ENCODE results near the gene ARIH1.

ARIH1 gene

GRCh38 chr15:72487070-72487797 is 13.1 kb downstream of the ARIH1 start:
- DNase-seq (ENCODE audit: low spot score): no peak

GRCh38 chr15:72488558-72488957 is 14.4 kb downstream of the ARIH1 start:
- no peak for DNase-seq (ENCODE audit: low spot score)

GRCh38 chr15:72489943-72490554 is 15.9 kb downstream of the ARIH1 start:
- no peak for DNase-seq (ENCODE audit: low spot score)

GRCh38 chr15:72491768-72492167 is 17.6 kb downstream of the ARIH1 start:
- no peak for DNase-seq (ENCODE audit: low spot score)

- DNase-seq (ENCODE audit: low spot score): no peak
These were observed 18.6 kb downstream of the ARIH1 start for GRCh38 chr15:72492733-72493132.

GRCh38 chr15:72493220-72493619 is 19.1 kb downstream of the ARIH1 start:
- no peak for DNase-seq (ENCODE audit: low spot score)

- DNase-seq (ENCODE audit: low spot score): no peak
These were observed 20.9 kb downstream of the ARIH1 start for GRCh38 chr15:72495007-72495406.

- DNase-seq (ENCODE audit: low spot score): no peak
These were observed 22.7 kb downstream of the ARIH1 start for GRCh38 chr15:72496783-72497182.

- DNase-seq (ENCODE audit: low spot score): no peak
These were observed 23.3 kb downstream of the ARIH1 start for GRCh38 chr15:72497402-72497801.

GRCh38 chr15:72502220-72502809 is 28.2 kb downstream of the ARIH1 start:
- DNase-seq (ENCODE audit: low spot score): no peak

- DNase-seq (ENCODE audit: low spot score): no peak
These were observed 29.0 kb downstream of the ARIH1 start for GRCh38 chr15:72503147-72503546.

- no peak for DNase-seq (ENCODE audit: low spot score)
These were observed 33.4 kb downstream of the ARIH1 start for GRCh38 chr15:72507402-72508092.

- DNase-seq (ENCODE audit: low spot score): no peak
These were observed 35.4 kb downstream of the ARIH1 start for GRCh38 chr15:72509484-72509883.

GRCh38 chr15:72511536-72511935 is 37.4 kb downstream of the ARIH1 start:
- DNase-seq (ENCODE audit: low spot score): no peak

- no peak for DNase-seq (ENCODE audit: low spot score)
These were observed 41.7 kb downstream of the ARIH1 start for GRCh38 chr15:72515591-72516389.

- DNase-seq (ENCODE audit: low spot score): no peak
These were observed 42.6 kb downstream of the ARIH1 start for GRCh38 chr15:72516777-72517176.

- no peak for DNase-seq (ENCODE audit: low spot score)
These were observed 47.6 kb downstream of the ARIH1 start for GRCh38 chr15:72521682-72522081.

GRCh38 chr15:72532991-72533601 is 59.0 kb downstream of the ARIH1 start:
- DNase-seq (ENCODE audit: low spot score): no peak

- no peak for DNase-seq (ENCODE audit: low spot score)
These were observed 60.4 kb downstream of the ARIH1 start for GRCh38 chr15:72534523-72534922.

GRCh38 chr15:72535911-72536310 is 61.8 kb downstream of the ARIH1 start:
- no peak for DNase-seq (ENCODE audit: low spot score)

GRCh38 chr15:72536506-72536905 is 62.4 kb downstream of the ARIH1 start:
- DNase-seq (ENCODE audit: low spot score): no peak

- DNase-seq (ENCODE audit: low spot score): no peak
These were observed 64.8 kb downstream of the ARIH1 start for GRCh38 chr15:72538931-72539330.
